GM18870 (cell line): Measurements from ENCODE around the gene CTDP1.
"Not testable (repeated sequence)": the region's sequence is repeated elsewhere in the genome, so short reads cannot be mapped to it uniquely, and the experiment has no call there.

Experiments
- ATAC-seq: cut with Tn5 transposase; IDR thresholded peaks from one replicate; pipeline ENCODE4 v1.9.1; 2021; ENCODE audit warnings: moderate library complexity; ENCODE audit not compliant: unreplicated experiment

The CTDP1 gene

DNA sequence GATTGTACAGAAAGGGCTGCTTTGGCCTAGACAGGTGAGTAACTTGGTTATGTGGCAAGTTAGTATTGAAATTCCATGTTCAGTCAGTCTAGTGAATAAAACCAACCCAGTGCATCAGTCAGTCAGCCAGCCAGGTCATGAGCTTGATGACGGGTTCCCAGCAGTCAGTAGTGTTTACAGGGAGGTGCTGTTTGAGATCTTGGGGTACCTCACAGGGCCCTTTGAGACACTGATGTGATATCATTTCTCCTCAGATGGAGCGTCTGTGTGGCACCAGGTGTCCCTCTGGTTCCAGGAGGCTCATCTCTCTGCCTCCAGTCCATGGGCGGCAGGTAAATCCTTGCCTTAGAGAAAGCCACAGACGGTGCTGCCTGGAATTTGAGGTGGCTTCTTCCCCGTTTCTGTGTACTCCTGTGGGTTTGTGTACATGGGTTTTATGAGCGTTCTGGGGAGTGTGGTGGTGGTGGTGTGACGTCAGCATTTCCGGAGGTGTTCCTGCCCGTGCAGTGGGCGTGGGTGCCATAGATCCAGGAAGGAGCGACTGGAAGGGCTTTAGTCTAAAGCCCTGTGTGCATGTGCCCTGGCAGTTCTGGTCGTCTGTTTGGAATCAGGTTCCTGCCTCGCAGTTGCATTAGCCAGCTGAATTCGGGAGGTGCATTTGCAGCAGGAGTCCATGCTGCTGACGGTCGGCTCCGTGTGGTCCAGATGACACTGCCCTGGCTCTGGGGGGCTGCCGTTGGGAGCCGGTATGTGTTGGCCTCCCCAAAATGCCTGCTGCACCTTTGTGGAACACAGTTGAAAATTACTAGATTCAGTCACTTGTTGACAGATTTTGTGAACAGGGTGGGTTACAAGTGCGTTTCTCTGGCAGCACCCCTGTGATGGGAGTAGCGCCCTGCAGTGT is 2.1 kb downstream of the CTDP1 start:
- no peak for ATAC-seq

DNA sequence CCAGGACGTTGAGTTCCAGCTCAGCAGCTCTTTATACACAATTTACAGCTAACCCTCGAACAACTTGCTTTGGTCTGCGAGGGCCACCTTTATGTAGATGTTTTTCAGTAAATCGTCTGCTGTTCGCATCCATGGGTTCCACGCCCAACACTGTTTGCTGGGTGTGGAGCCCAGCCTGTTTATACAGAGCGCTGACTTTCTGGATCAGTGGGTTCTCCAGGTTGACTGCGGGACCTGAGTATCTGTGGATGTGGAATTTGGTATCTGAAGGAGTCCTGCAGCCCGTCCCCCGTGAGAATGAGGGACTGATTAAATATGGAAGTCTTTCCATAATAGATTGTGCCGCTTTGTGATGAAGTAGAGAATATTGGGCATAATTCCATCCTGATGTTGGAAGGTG is 2.9 kb downstream of the CTDP1 start:
- ATAC-seq = no peak

DNA sequence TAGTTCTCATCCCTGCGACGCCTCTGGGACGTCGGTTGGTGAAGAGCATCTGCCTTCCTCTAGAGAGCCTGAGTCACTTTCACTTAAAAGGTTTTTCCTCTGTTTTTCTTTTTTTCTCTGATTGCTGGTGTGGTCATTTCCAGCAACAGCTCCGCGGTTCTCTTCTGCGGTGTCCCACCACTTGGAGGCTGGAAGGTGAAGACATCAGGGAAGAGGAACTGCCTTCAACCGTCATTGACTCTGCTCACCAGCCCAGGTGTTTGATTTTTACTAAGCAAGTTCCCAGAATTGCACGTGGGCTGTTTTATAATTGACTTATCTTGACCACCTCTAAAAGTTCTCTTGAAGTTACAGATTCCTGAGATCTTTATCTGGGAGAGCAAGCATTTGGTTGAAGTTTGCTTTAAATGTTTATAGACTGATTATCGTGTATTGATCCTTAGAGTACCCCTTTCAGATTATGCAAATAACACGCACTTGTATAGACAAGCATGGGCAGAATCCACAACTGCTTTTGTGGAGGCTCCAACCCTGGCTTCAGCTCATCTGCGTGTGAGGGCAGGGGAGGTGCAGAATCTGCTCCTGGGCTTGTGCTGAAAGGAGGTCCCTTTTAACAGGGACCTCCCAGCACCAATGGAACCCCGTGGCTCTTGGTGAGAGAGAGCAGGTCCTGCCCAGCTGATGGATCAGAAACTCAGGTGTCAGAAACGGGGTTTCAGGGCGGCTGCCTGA is 3.5 kb downstream of the CTDP1 start:
- no peak for ATAC-seq

DNA sequence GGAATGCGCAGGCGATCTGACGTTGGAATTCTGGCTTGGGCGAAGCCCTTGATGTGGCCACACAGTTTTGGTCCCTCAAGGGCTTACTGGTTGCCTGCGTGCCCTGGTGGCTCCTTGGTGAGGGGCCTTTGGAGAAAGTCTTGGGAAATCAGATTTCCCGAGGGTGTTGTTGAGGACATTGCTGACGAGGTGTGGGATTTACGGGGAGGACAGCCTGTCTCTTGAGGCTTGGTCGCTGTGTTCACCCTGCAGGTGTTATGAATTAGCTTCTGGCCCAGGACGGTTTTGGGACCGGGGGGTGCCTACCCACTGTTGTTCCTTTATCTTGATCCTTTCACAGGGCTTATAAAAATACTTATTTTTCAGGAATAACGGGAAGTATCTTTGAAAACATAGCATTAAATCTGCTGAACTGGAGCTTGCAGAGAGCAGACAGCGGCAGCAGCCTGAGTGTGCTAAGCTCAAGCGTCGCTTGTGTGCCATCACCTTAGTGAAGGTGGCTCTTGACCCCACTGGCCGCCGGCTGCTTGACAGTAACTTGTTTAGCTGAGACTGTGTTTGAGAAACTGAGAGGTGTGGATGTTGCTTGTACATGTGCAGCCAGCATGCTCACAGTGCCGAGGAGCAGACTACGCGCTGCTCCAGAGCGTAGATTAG is 4.2 kb downstream of the CTDP1 start:
- ATAC-seq = no peak

DNA sequence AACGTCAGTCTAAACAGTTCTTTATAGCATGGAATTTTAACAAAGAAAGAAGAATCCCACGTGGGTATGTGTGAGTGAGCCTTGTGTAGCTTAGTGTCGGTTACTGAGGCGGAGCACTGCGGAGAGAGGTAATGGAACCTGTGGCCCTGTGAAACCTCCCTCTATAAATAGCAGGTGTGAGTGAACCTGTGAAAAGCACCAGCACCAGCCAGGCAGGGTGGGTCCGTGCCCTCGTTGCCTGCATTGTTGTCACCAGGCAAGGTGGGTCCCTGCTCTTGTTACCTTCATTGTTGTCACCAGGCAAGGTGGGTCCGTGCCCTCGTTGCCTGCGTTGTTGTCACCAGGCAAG is 4.7 kb downstream of the CTDP1 start:
- no peak for ATAC-seq

DNA sequence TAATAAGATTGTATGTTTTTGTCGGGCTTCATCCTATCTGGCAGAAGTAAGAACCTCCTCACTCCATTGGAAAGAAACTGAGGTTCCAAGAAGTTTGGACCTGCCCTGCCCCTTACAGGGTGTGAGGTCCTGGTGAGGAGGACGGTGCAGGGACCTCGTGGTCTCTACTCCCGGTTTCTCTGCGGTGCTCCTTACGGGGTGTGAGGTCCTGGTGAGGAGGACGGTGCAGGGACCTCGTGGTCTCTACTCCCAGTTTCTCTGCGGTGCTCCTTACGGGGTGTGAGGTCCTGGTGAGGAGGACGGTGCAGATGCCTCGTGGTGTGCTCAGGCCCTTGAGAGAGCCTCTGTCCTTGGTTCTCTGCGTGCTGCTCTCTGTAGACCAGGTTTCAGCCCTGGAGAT is 5.2 kb downstream of the CTDP1 start:
- no peak for ATAC-seq

DNA sequence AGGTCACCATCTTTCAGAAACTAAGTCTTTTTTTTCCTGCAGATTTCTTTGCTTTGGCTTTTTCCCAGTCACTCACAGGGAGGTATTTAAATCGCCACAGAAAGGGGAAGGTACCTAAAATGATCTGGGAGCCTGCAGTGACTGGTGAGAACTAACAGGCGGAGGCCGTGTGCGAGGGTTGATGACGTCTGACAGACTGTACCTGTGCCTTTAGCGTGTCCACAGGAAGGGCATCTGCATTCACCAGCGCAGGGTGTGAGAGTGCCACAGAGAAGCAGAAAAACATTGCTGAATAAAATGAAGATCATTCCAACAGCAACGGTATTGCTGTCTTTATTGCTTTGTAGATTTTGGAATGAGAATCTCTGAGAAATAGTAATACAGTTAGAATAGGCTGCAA is 5.7 kb downstream of the CTDP1 start:
- no peak for ATAC-seq

DNA sequence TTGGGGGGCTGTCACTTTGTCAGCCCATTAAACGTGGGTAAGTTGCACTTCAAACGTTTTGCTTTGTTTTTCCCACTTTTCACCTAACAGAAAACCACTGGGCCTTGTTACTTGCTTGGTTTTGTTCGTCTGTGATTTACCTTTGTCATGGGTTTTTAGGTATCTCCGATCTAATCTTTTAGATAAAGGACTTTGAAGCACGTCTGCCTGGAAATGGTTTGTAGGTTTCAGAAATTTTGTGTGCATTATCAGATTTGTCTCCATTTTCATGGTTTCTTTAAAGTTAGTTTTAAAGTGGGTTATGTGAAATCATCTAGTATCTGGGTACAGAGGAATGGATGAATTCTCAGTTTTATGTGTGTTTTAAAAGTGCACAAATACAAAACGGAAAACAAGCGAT is 6.4 kb downstream of the CTDP1 start:
- no peak for ATAC-seq

DNA sequence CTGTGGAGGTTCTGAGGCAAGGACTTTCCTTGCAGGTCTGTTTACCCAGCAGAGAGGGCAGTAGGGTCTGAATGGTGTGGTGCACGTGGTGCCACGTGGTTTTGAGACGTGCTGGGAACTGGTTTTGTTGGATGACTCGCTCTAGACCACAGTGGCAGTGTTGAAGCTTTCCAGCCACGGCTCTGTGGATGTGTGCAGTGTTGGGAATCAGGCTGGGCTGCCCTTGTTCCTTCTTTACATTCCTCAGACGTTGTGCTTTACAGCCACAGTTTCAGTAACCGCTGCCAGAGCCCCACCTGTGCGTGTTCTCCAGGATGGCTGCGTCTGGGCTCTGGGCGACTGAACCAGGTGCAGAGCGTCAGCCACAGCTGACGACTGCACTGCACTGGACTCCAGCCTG is 8.2 kb downstream of the CTDP1 start:
- ATAC-seq = no peak

DNA sequence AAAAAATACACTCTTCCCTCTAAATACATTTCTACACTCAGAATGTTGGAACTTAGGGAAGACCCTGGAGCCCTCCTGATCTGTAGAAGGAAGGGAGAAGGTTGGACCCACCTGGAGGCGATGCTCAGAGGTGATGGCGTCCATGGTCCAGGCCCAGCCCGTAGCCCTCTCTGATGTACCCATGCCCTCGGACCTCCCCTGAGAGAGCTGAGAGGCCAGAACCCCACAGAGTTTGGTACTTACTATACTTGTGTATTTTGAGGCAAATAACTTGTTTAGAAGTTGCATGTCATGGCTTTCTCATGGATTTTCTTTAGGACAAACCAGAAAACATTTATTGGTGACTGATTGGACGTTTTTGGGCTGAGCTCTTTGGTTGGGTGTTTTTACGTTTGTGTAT is 10.5 kb downstream of the CTDP1 start:
- no peak for ATAC-seq

DNA sequence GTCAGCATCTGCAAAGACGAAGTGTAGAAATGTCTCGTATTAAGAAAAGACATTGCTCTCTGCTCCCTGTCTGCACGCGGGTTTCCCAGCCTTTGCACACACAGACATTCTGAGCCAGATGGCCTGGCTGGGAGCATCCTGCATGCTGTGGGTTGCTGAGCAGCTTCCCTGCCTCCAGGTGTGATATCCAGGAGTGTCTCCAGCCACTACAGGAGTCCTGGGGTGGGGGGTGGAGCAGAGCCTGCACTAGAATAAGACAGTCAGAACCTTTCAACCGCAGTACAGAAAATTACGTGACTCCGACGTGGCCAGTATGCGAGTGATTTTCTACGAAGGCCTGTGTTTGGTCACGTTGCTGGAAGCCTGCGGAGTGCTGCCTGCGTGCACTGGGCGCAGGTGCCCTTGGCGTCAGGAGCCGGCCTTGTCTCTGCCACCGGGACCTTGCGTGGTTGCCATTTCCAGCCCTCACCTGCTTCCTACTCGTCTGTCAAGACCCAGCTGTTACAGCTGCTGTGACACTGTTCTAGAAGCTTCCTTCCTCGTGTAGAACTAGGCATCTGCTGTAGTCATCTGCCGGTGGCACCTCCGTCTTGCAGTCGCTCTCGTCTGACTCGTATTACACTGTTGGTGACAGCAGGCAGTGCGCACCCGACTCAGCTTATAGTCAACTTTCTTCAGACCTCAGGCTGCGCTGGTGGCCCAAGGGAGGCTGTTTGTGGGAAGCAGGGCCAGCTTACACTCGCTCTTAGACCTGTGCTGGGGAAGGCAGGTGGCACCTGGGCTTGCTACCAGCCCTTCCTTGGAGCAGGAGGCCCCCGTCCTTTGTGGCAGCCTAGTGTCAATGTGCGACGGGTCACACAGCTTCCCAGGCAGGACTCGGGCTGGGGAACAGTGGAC is 11.2 kb downstream of the CTDP1 start:
- no peak for ATAC-seq

DNA sequence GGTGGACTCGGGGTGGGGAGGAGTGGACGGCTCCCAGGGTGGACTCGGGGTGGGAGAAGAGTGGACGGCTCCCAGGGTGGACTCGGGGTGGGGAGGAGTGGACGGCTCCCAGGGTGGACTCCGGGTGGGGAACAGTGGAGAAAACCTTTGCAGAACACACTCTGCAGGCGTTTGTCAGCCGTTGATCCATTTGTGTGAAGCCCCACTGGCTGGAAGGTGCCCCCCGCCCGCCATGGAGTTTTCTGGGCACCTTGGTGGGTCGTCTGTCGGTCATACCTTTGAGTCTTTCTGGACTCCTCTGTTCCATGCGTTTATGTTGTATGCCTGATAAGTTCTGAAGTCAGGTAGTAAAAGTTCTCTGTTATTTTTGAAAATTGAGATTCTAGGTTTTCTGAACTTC is 12.5 kb downstream of the CTDP1 start:
- no peak for ATAC-seq

DNA sequence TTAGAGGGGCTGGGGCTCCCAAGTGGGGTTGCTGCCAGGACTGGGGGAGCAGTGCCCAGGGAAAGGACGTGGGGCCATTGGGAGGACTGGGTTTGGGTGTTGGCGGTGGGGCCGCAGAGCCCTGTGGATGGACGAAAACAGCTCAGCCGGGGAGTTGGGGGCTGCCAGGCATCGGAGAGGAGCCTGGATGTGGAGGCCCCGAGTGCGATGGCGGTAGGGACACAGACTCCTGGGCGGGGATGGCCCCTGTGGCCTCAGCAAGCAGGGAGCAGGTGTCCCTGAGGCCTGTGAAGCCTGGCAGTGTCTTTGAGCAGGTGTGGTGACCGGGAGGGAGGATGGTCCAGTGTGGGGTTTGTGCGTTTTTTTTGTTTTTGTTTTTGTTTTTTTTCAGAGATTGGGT is 13.3 kb downstream of the CTDP1 start:
- ATAC-seq = no peak

DNA sequence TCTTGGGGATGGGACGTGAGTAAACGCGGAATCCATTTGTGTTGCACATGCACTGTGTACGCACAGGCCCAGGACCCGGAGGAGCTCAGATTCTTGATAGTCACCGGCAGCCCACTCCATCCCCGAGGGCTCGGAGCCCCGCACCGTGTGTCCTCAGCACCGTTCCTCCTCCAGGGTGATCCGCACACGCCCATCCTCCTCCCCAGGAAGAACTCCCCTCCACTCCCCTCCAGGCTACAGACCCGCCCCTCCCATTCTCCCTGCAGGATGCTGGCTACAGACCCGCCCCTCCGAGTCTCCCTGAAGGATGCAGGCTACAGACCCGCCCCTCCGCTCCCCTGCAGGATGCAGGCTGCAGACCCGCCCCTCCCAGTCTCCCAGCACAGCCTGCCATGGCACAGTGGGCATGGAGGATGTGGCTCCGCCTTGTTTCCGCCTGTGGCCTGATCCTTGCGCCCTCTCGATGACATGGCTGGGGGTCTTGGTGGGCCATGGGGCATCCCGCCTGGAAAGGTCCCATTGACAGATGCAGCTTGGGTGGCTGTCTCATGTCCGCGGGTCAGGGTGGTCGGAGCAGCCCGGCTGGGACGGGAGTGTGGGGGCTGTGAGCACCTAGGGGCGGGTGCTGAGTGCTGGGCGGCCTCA is 14.1 kb downstream of the CTDP1 start:
- no peak for ATAC-seq

DNA sequence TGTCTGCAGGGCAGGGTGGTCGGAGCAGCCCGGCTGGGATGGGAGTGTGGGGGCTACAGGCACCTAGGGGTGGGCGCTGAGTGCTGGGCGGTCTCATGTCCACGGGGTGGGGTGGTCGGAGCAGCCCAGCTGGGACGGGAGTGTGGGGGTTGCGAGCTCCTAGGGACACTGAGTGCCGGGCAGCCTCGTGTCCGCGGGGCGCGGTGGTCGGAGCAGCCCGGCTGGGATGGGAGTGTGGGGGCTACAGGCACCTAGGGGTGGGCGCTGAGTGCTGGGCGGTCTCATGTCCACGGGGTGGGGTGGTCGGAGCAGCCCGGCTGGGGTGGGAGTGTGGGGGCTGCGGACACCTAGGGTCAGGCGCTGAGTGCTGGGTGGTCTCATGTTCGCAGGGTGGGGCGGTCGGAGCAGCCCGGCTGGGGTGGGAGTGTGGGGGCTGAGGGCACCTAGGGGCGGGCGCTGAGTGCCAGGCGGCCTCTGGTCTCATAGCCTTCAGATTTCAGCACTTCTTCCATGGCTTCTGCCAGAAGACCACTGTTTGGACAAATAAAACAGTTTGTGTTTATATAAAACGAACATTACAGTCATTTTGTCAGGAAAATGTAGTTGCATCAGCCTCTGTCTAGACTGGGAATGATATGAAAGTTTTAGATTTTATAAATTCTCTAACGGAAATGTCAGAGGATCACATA is 14.7 kb downstream of the CTDP1 start:
- ATAC-seq = not testable (repeated sequence)

DNA sequence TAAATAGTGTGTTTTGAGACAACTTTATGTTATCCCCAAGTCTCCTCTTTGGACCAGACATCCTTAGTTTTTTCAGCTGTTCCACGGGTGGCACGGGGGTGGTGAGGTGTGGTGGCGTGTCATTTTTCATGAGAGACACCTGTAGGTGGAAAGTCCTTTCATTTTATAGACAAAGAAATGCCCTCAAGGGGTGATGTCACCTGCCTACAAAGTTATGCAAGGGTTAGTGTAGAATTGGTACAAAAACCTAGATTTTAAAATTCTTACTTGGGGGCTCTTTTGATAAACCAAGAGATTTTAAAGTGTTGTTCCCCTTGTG is 15.3 kb downstream of the CTDP1 start:
- no peak for ATAC-seq

DNA sequence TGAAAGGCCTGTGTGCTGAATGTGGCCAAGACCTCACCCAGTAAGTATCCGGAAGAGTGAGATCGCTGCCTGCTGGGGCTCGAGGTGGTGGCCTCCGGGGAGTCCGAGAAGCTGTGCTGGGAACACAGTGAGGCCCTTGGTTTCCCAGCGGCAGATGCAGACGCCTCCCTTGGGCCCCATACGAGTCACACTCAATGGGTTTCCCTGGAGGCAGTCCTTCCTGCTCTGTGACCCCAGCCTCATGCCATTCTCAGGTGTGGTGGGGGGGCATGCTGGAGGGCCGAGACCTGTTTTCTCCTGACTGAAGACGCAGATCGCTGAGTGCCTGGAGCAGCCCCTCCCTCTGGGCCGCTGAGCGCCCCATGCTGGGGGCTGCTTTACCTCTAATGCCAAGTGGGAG is 15.7 kb downstream of the CTDP1 start:
- no peak for ATAC-seq

DNA sequence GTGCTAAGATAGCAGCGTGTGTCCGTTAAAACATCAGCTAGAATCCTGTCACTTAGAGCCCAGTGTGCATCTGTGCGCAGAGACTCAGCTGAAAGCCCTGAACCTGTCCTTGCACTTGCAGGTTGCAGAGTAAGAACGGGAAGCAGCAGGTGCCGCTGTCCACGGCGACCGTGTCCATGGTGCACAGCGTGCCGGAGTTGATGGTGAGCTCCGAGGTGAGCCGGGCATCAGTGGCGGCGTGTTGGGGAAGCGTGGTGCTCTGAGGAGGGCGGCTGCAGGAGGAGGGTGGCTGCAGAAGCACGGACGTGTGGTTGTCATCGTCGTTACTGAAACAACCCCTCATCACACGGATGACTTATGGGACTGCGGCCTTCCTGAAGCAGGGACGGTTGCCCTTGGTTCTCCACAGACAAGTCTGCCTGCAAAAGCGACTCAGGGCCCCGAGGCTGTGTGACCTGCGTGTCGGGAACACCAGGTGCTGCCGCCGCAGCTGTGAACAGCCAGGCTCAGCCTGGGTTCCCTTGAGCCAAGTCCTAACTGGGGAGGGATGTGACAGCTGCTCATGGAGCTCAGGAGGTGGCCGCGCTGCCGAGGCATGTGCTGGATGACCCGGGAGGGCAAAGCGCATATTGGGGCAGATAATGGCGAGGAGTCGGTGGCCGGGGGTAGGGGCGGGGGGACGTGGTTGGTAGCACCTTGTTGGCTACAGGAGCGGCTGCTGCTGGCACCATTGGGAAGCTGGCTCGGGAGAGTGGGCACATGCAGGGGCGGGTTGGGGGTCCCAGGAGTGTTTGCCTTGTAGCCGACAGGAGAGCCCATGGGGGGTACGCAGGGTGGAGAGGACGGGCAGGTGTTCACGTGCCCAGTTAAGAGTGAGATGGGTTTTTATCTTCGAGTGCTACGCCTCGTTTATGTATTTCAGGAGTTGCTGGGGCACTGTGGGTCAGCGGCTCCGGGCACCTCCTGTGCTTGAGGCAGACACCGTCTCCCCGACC is 16.6 kb downstream of the CTDP1 start:
- no peak for ATAC-seq

DNA sequence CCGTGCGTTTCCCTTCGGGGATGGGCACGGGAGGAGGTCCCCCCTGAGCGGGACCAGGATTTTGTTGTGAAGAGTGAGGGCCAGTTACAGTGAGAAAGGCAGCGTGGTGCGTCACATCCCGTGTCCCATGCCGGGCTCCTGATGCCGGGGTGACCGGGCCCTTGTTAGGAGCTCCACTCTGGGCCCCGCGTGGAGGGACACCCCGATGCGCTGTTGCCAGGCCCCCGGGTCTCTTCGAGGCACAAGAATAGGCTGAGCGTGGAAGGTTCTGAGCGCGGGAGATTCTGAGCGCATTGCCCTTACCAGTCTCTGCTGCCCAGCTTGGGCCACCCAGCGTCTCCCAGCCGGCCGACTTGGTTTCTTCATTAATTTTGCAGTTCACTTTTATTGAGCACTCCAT is 17.6 kb downstream of the CTDP1 start:
- no peak for ATAC-seq
